ENCODE measurements around the gene GNG7.
"Not testable (repeated sequence)": the region's sequence is repeated elsewhere in the genome, so short reads cannot be mapped to it uniquely, and the experiment has no call there.

DNA sequence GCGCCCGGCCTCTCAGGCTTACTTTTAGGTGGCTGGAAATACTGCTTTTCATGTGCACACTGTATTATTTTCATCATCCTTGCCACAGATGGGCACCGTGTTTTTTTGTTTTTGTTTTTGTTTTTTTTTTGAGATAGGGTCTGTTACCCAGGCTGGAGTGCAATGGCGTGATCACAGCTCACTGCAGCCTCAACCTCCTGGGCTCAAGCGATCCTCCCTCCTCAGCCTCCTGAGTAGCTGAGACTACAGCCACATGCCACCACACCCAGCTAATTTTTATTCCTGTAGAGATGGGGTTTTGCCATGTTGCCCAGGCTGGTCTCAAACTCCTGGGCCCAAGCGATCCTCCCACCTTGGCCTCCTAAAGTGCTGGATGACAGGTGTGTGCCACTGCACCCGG, 144.4 kb downstream of the GNG7 start:
- TF ChIP-seq, protein P1, sequence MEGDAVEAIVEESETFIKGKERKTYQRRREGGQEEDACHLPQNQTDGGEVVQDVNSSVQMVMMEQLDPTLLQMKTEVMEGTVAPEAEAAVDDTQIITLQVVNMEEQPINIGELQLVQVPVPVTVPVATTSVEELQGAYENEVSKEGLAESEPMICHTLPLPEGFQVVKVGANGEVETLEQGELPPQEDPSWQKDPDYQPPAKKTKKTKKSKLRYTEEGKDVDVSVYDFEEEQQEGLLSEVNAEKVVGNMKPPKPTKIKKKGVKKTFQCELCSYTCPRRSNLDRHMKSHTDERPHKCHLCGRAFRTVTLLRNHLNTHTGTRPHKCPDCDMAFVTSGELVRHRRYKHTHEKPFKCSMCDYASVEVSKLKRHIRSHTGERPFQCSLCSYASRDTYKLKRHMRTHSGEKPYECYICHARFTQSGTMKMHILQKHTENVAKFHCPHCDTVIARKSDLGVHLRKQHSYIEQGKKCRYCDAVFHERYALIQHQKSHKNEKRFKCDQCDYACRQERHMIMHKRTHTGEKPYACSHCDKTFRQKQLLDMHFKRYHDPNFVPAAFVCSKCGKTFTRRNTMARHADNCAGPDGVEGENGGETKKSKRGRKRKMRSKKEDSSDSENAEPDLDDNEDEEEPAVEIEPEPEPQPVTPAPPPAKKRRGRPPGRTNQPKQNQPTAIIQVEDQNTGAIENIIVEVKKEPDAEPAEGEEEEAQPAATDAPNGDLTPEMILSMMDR (IDR thresholded peaks at IDR 0.05) = not testable (repeated sequence)
- TF ChIP-seq EP300, POLR2A (IDR thresholded peaks at IDR 0.05): not testable (repeated sequence)
